Thyroid gland (tissue), 4 donors: ENCODE measurements around the gene WDR46. TPM values are rescaled to one million over a fixed set of nuclear protein-coding genes. Genes with fewer than 3 reads are reported as not detected.

Experiments used
- DNase-seq, 2 donors: peaks; one replicate each; pipeline ENCODE4 v3.0.0-alpha.2; 2019
- H3K27ac ChIP-seq, 3 donors: fragments of 200-600 bp; sonication (generic); 1 replicate in 2 of 3; 2 replicates in 1 of 3; pipeline ENCODE4 v1.5.1; 2016 to 2019; ENCODE audit warnings: mild to moderate bottlenecking in 1 of 3, moderate library complexity in 1 of 3
- H3K27me3 ChIP-seq: fragments of 200-600 bp; sonication (generic); one replicate; pipeline ENCODE4 v1.5.1; 2019
- H3K36me3 ChIP-seq, 2 donors: fragments of 200-600 bp; sonication (generic); one replicate each; pipeline ENCODE4 v1.5.1; 2016 to 2019
- H3K4me1 ChIP-seq, 2 donors: fragments of 200-600 bp; sonication (generic); one replicate each; pipeline ENCODE4 v1.5.1; 2017 to 2019
- H3K4me3 ChIP-seq, 3 donors: fragments of 200-600 bp; sonication (generic); replicated peaks in 1 of 3; 1 replicate in 2 of 3; 2 replicates in 1 of 3; pipeline ENCODE4 v1.5.1; 2016; ENCODE audit warnings: mild to moderate bottlenecking in 1 of 3
- H3K9me3 ChIP-seq: fragments of 200-600 bp; sonication (generic); one replicate; pipeline ENCODE4 v1.5.1; 2017
- POLR2A ChIP-seq, 2 donors: fragments of 450-650 bp; IDR thresholded peaks; one replicate each; pipeline ENCODE4 v1.6.1; 2017; ENCODE audit warnings: antibody characterized with exemption in 2 of 2, mild to moderate bottlenecking in 2 of 2, moderate library complexity in 1 of 2
- WGBS, 2 donors: methylation state at CpG; one replicate each; pipeline ENCODE4 v1.1.5; 2017; 5-methylcytosine and 5-hydroxymethylcytosine counted together
- intact Hi-C: fragments of 100-400 bp; cut with DNase I; formaldehyde crosslinking; loops from one replicate; pipeline ENCODE4 v1.15.1; 2023
- total RNA-seq, 4 donors: library from RNA; depleted of rRNA; stranded (reverse); fragments of >200 nt; gene quantifications; one replicate each; pipeline ENCODE4 v1.2.3, GENCODE V29; 2016
- TF ChIP-seq, protein P1 (sequence below), 6 experiments: fragments of 200-600 bp in 3 of 6; fragments of 450-650 bp in 3 of 6; sonication (generic) in 3 of 6; IDR thresholded peaks; one replicate each; pipeline ENCODE4 v1.5.1; 2016 to 2019; ENCODE audit warnings: antibody characterized with exemption in 6 of 6, mild to moderate bottlenecking in 2 of 6, inconsistent platforms in 1 of 6, moderate library complexity in 1 of 6

The WDR46 gene
- total RNA-seq, 4 donors from 2014 or later = 25.8 to 63.9 (median 45.2) TPM

GRCh38 chr6:33314515-33314942 lies 25.5 kb upstream of the WDR46 start:
- peak; percentile 56 to 59 for DNase-seq
- Histone ChIP-seq H3K27me3 (no peaks in the 10 kb centered on the region), H3K4me3 (peak overlapping the region; percentile 19 to 92 (median 35)), H3K9me3 (no peaks in the 10 kb centered on the region), H3K4me1 (peaks cover 24 to 48% of the 10 kb centered on the region in 2 donors), H3K27ac (peak overlapping the region; percentile 94 to 99 (median 98)), H3K36me3 (peaks cover 4 to 12% of the 10 kb centered on the region in 2 donors)
- WGBS, 2 donors = 3 to 6% methylated on average over 10 of the region's 10 CpGs
- intact Hi-C loops = no loop called here
- TF ChIP-seq, protein P1, sequence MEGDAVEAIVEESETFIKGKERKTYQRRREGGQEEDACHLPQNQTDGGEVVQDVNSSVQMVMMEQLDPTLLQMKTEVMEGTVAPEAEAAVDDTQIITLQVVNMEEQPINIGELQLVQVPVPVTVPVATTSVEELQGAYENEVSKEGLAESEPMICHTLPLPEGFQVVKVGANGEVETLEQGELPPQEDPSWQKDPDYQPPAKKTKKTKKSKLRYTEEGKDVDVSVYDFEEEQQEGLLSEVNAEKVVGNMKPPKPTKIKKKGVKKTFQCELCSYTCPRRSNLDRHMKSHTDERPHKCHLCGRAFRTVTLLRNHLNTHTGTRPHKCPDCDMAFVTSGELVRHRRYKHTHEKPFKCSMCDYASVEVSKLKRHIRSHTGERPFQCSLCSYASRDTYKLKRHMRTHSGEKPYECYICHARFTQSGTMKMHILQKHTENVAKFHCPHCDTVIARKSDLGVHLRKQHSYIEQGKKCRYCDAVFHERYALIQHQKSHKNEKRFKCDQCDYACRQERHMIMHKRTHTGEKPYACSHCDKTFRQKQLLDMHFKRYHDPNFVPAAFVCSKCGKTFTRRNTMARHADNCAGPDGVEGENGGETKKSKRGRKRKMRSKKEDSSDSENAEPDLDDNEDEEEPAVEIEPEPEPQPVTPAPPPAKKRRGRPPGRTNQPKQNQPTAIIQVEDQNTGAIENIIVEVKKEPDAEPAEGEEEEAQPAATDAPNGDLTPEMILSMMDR (IDR thresholded peaks at IDR 0.05) = no peak
- TF ChIP-seq POLR2A (IDR thresholded peaks at IDR 0.05) = no peak

DNA sequence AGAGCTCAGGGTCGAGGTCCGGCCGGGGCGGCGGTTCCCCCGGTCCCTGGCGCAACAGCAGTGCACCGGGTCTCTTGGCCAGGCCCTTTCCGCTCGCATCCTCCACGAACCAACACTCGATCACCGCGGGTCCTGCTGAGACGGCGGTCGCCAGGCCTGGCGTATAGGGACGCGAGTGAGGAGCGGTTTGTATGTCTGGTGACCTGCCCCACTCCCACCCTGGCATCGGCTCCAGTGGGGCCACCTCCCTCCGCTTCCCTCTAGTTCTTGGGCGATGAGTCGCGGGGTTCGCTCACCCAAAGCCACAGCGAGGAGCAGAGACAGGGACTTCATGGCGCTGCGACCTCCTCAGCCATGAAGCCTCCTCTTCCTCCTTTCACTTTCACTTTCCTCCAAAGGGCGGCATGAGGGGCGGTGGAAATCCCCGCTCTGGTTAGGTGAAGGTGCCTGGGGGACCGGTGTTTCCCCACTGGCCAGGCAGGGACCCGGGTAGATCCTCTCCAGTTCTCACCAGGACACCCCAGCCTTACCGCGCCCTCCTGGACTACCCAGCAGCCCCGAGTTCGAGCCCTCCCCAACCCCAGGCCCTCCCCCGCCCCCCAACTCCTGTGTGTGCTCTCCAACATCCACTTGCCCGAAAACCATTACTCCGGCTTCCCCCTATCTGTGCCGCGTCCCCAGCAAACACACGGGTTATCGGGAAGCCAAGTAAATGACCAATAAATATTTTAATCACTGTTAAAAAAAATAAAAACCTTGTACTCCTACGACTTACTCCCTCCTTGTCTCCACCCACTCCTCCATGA lies 24.9 kb upstream of the WDR46 start, which contains the start of gene TAPBP:
Gene TAPBP, minus strand, starts transcription at position 370 of the 806 bp plus-strand sequence. Its CDS starts 37 bp downstream, at position 333.
- WGBS, 2 donors = 0% methylated on average over 33 to 40 of the region's 47 CpGs
- peak; percentile 65 to 72 for DNase-seq
- peaks cover 24 to 47% of the 10 kb centered on the region in 2 donors for H3K4me1 ChIP-seq
- intact Hi-C loops = no loop called here
- no peaks in the 10 kb centered on the region for H3K27me3 ChIP-seq
- H3K36me3 ChIP-seq = peaks cover 0 to 6% of the 10 kb centered on the region in 2 donors
- H3K9me3 ChIP-seq = no peaks in the 10 kb centered on the region
- H3K4me3 ChIP-seq = peak within 1 kb of the TSS; percentile 19 to 92 (median 35)
- H3K27ac ChIP-seq = peak within 1 kb of the TSS; percentile 94 to 99 (median 98)
- TF ChIP-seq, protein P1 (IDR thresholded peaks at IDR 0.05) = no peak
- peak; percentile 43 to 72 for TF ChIP-seq POLR2A (IDR thresholded peaks at IDR 0.05)

DNA sequence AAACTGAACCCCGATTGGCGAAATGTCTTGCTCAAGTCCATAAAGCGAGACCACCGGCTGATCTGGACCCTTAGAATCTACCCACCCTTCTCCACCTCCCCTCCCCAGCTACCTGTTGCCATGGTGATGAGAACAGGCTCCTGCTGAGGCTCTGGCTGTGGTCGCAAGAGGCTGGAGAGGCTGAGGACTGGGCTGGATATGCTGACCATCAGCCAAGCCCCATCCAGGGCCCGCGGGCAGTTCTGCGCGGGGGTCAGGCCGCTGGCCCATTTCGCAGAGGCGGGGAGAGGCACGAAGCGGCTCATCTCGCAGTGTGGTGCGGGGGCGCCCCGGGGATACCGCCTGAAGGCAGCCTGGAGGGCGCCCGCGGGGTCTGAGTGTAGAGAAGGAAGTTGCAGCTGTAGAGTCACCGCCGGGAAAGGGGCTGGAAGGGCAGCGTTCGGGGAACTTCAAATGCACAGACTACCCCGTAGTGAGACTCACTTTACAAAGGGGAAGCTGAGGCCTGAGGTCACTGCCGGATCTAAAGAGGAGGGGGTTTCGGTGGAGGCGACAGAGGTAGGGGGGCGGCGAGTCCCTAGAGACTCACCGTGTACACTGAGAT lies 24.2 kb upstream of the WDR46 start:
- no peaks in the 10 kb centered on the region for H3K36me3 ChIP-seq
- peak overlapping the region; percentile 94 to 99 (median 98) for H3K27ac ChIP-seq
- peaks cover 24 to 40% of the 10 kb centered on the region in 2 donors for H3K4me1 ChIP-seq
- 0 to 1% methylated on average over 13 to 33 of the region's 33 CpGs for WGBS, 2 donors
- H3K4me3 ChIP-seq = peak overlapping the region; percentile 19 to 92 (median 35)
- no peaks in the 10 kb centered on the region for H3K27me3 ChIP-seq
- DNase-seq = peak; percentile 37 to 45
- intact Hi-C loops = no loop called here
- TF ChIP-seq, protein P1 (IDR thresholded peaks at IDR 0.05) = no peak
- TF ChIP-seq POLR2A (IDR thresholded peaks at IDR 0.05) = no peak
- no peaks in the 10 kb centered on the region for H3K9me3 ChIP-seq

GRCh38 chr6:33312361-33313104 lies 23.5 kb upstream of the WDR46 start:
- 4 to 7% methylated on average over 18 to 29 of the region's 29 CpGs for WGBS, 2 donors
- Histone ChIP-seq H3K4me1 (peaks cover 24 to 39% of the 10 kb centered on the region in 2 donors), H3K36me3 (no peaks in the 10 kb centered on the region), H3K27ac (peak overlapping the region; percentile 94 to 99 (median 98)), H3K27me3 (no peaks in the 10 kb centered on the region), H3K4me3 (peak overlapping the region; percentile 29 to 92 (median 35)), H3K9me3 (no peaks in the 10 kb centered on the region)
- peak; percentile 95 to 98 for DNase-seq
- intact Hi-C loops = no loop called here
- TF ChIP-seq, protein P1 (IDR thresholded peaks at IDR 0.05) = peak in 1 of 6 experiments; percentile 15
- peak in 1 of 2 donors; percentile 45 for TF ChIP-seq POLR2A (IDR thresholded peaks at IDR 0.05)
